ENCODE measurements around the gene ODAD2. TPM values are rescaled to one million over a fixed set of nuclear protein-coding genes. Genes with fewer than 3 reads are reported as not detected.

ODAD2 gene
- total and polyA plus RNA-seq, 8 donors: 0.15 to 0.52 (median 0.28) TPM; not detected in 5

- no peak for TF ChIP-seq CTCF (IDR thresholded peaks at IDR 0.05)
- no peak for ATAC-seq
- intact Hi-C loops (cut with DNase I): no loop called here
- no peaks in the 10 kb centered on the region for H3K4me1 ChIP-seq
- H3K27me3 ChIP-seq: peaks cover 0 to 6% (median 0%) of the 10 kb centered on the region in 4 donors
- H3K4me3 ChIP-seq: no peak overlapping the region
- H3K27ac ChIP-seq: no peak overlapping the region
- no peaks in the 10 kb centered on the region for H3K36me3 ChIP-seq
- FAIRE-seq: no peak
- no peaks in the 10 kb centered on the region for H3K9me3 ChIP-seq
- no peak for DNase-seq
- WGBS, 2 donors: 29 to 38% methylated on average over 2 of the region's 2 CpGs
These were observed 14.2 kb upstream of the ODAD2 start for GRCh38 chr10:28012990-28013515.

- no peak overlapping the region for H3K27ac ChIP-seq
- no peak for FAIRE-seq
- no peak for DNase-seq
- 85 to 88% methylated on average over 1 of the region's 1 CpG for WGBS, 2 donors
- intact Hi-C loops (cut with DNase I): no loop called here
- no peak for ATAC-seq
- H3K4me1 ChIP-seq: no peaks in the 10 kb centered on the region
- H3K36me3 ChIP-seq: no peaks in the 10 kb centered on the region
- no peak for TF ChIP-seq CTCF (IDR thresholded peaks at IDR 0.05)
- H3K9me3 ChIP-seq: no peaks in the 10 kb centered on the region
- peaks cover 0 to 6% (median 0%) of the 10 kb centered on the region in 4 donors for H3K27me3 ChIP-seq
- no peak overlapping the region for H3K4me3 ChIP-seq
These were observed 11.9 kb upstream of the ODAD2 start for GRCh38 chr10:28010821-28011220.

GRCh38 chr10:28008054-28008453 is 9.2 kb upstream of the ODAD2 start:
- ATAC-seq: no peak
- intact Hi-C loops (cut with DNase I): no loop called here

GRCh38 chr10:28001353-28001752 is 2.5 kb upstream of the ODAD2 start:
- no peak overlapping the region for H3K4me3 ChIP-seq
- H3K27me3 ChIP-seq: peaks cover 0 to 3% (median 0%) of the 10 kb centered on the region in 4 donors
- no peaks in the 10 kb centered on the region for H3K36me3 ChIP-seq
- no peak overlapping the region for H3K27ac ChIP-seq
- WGBS, 2 donors: 78 to 87% methylated on average over 7 of the region's 7 CpGs
- DNase-seq: no peak
- H3K4me1 ChIP-seq: no peaks in the 10 kb centered on the region
- intact Hi-C loops (cut with DNase I): no loop called here
- no peak for TF ChIP-seq CTCF (IDR thresholded peaks at IDR 0.05)
- no peak for ATAC-seq
- no peaks in the 10 kb centered on the region for H3K9me3 ChIP-seq
- FAIRE-seq: no peak

More at GRCh38 chr10:28008054-28008453, 9.2 kb upstream of the ODAD2 start:
- no peak overlapping the region for H3K4me3 ChIP-seq
- H3K36me3 ChIP-seq: no peaks in the 10 kb centered on the region
- no peak overlapping the region for H3K27ac ChIP-seq
- H3K27me3 ChIP-seq: peaks cover 0 to 6% (median 0%) of the 10 kb centered on the region in 4 donors
- no peaks in the 10 kb centered on the region for H3K4me1 ChIP-seq
- no peak for TF ChIP-seq CTCF (IDR thresholded peaks at IDR 0.05)
- no peaks in the 10 kb centered on the region for H3K9me3 ChIP-seq
- DNase-seq (no peak), FAIRE-seq (no peak)
- WGBS, 2 donors: 47 to 55% methylated on average over 3 of the region's 3 CpGs

GRCh38 chr10:27998178-27998953 is 513 bp downstream of the ODAD2 start:
- no peak for TF ChIP-seq CTCF (IDR thresholded peaks at IDR 0.05)
- no peaks in the 10 kb centered on the region for H3K4me1 ChIP-seq
- 1% methylated on average over 52 to 62 of the region's 62 CpGs for WGBS, 2 donors
- H3K36me3 ChIP-seq: no peaks in the 10 kb centered on the region
- FAIRE-seq: no peak
- intact Hi-C loops (cut with DNase I): no loop called here
- peak; percentile 82 to 94 (median 92) for ATAC-seq
- DNase-seq: peak; percentile 10 to 74 (median 22)
- peaks cover 0 to 4% (median 0%) of the 10 kb centered on the region in 4 donors for H3K27me3 ChIP-seq
- no peaks in the 10 kb centered on the region for H3K9me3 ChIP-seq
- peak overlapping the region; percentile 35 to 70 (median 50) for H3K4me3 ChIP-seq
- H3K27ac ChIP-seq: no peak overlapping the region
